HepG2 (cell line): ENCODE data around the gene DNPH1. TPM values are rescaled to one million over a fixed set of nuclear protein-coding genes. Genes with fewer than 3 reads are reported as not detected.

Experiments used
- ATAC-seq: fragments of 200-7000 bp; cut with Tn5 transposase; 3 replicates; pipeline ENCODE4 v1.9.1; 2020; ENCODE audit warnings: mild to moderate bottlenecking, moderate library complexity
- BruUV-seq: library from RNA; stranded (reverse); fragments of 400-500 nt; replicated peaks from 2 replicates; lab custom pipeline; 2021; lab: Mats Ljungman, UMichigan
- CTCF ChIA-PET: fragments of 300-600 bp; formaldehyde crosslinking; extraction: SDS; loops from one replicate; lab custom pipeline; 2021; ENCODE audit warnings: low total read pairs, inconsistent platforms, low intra/inter-chr PET ratio; lab: Yijun Ruan, JAX
- POLR2A ChIA-PET: fragments of 350-600 bp; sonication (Branson Sonifier 250); formaldehyde crosslinking; loops from one replicate; lab custom pipeline; 2020; ENCODE audit warnings: antibody characterized with exemption, inconsistent platforms; lab: Yijun Ruan, JAX
- DNase-seq: peaks from one replicate; pipeline ENCODE4 v3.0.0-alpha.2; 2015; ENCODE audit warnings: low spot score
- FAIRE-seq: peaks from 3 replicates; lab custom pipeline; 2011; peaks lifted over from hg19 to GRCh38; lab: Jason Lieb, UNC
- H2AFZ ChIP-seq: one replicate; pipeline ENCODE4 v1.6.1; 2011; ENCODE audit warnings: low read length, inconsistent platforms
- H3K27ac ChIP-seq: fragments of 300-600 bp; 3 replicates; pipeline ENCODE4 v1.8.0; 2011; ENCODE audit warnings: mixed run types, mild to moderate bottlenecking, mixed read lengths, low read length, inconsistent platforms; ENCODE audit not compliant: insufficient read depth; ENCODE audit errors: extremely low read length
- H3K27me3 ChIP-seq, 2 experiments: fragments of 200-600 bp in 1 of 2; 2 replicates in 1 of 2; 3 replicates in 1 of 2; pipeline versions ENCODE4 v1.6.0 to v1.8.0; 2011; ENCODE audit warnings: low read length in 2 of 2, mild to moderate bottlenecking in 2 of 2, moderate library complexity in 2 of 2, inconsistent platforms in 1 of 2; ENCODE audit not compliant: insufficient read depth in 2 of 2, control insufficient read depth in 1 of 2
- H3K36me3 ChIP-seq, 2 experiments: fragments of 200-600 bp in 1 of 2; replicated peaks in 1 of 2; 2 replicates in 1 of 2; 3 replicates in 1 of 2; pipeline versions ENCODE4 v1.5.1 to v1.8.0; 2011; ENCODE audit warnings: low read length in 2 of 2, inconsistent platforms in 1 of 2; ENCODE audit not compliant: insufficient read depth in 2 of 2, control insufficient read depth in 1 of 2
- H3K4me1 ChIP-seq: 2 replicates; pipeline ENCODE4 v1.5.1; 2012; ENCODE audit warnings: low read length, inconsistent platforms; ENCODE audit not compliant: insufficient read depth
- H3K4me2 ChIP-seq: 2 replicates; pipeline ENCODE4 v1.6.0; 2011; ENCODE audit warnings: low read depth, low read length, inconsistent platforms
- H3K4me3 ChIP-seq, 3 experiments: fragments of 200-600 bp in 1 of 3; sonication (generic), shearing (Covaris generic) in 1 of 3; replicated peaks in 1 of 3; 2 replicates each; pipeline ENCODE4 v1.5.1; 2011 to 2016; ENCODE audit warnings: low read length in 3 of 3, inconsistent platforms in 2 of 3, low read depth in 2 of 3, mild to moderate bottlenecking in 2 of 3, control low read depth in 1 of 3, mixed read lengths in 1 of 3; ENCODE audit not compliant: insufficient read depth in 1 of 3
- H3K79me2 ChIP-seq: one replicate; pipeline ENCODE4 v1.6.1; 2011; ENCODE audit warnings: low read length, inconsistent platforms; ENCODE audit not compliant: insufficient read depth
- H3K9ac ChIP-seq: 2 replicates; pipeline ENCODE4 v1.6.0; 2011; ENCODE audit warnings: mild to moderate bottlenecking, low read depth, low read length, inconsistent platforms; ENCODE audit not compliant: insufficient read depth
- H3K9me3 ChIP-seq: 2 replicates; pipeline ENCODE4 v1.5.1; 2012; ENCODE audit warnings: mild to moderate bottlenecking, low read length
- H4K20me1 ChIP-seq: 2 replicates; pipeline ENCODE4 v1.6.0; 2011; ENCODE audit warnings: inconsistent platforms, mild to moderate bottlenecking, low read length, moderate library complexity; ENCODE audit not compliant: insufficient read depth
- GTF2F1 ChIP-seq: fragments of 150-350 bp; IDR thresholded peaks from 2 replicates; pipeline ENCODE4 v1.6.1; 2014; ENCODE audit warnings: low read length
- RXRA ChIP-seq: sonication (generic); formaldehyde crosslinking; IDR thresholded peaks from 2 replicates; pipeline ENCODE4 v1.5.1; 2020; ENCODE audit warnings: missing genetic modification reagents
- WGBS: methylation state at CpG from one replicate; pipeline ENCODE4 v1.1.6; 2017; ENCODE audit warnings: low lambda C conversion rate; 5-methylcytosine and 5-hydroxymethylcytosine counted together
- in situ Hi-C: cut with HindIII; loops from 2 replicates; pipeline ENCODE4 v1.10.0; 2017; ENCODE audit warnings: low pct_unique_long_range_greater_than_20kb; ENCODE audit not compliant: extremely low pct_ligation_motif_present
- intact Hi-C: fragments of 100-400 bp; cut with micrococcal nuclease; formaldehyde crosslinking; loops from one replicate; pipeline ENCODE4 v1.10.0; 2022; ENCODE audit not compliant: unreplicated experiment
- polyA plus RNA-seq, 8 experiments: library from polyadenylated mRNA; depleted of rRNA in 3 of 8; stranded (reverse) in 7 of 8; unstranded in 1 of 8; fragments of >200 nt; fragmentation: Illumina TruSeq in 4 of 8; extraction: Trizol in 4 of 8; gene quantifications; 2 replicates each; pipeline versions ENCODE4 v1.2.1 to v1.2.3, GENCODE V29; 2011 to 2016; ENCODE audit warnings: low read depth in 4 of 8, missing spikeins in 1 of 8, mixed read lengths in 1 of 8; ENCODE audit not compliant: insufficient read depth in 1 of 8
- total RNA-seq, 5 experiments: library from RNA; depleted of rRNA; stranded (reverse); fragments of >200 nt; fragmentation: Illumina TruSeq; extraction: Trizol; gene quantifications; 2 replicates each; pipeline ENCODE4 v1.2.3, GENCODE V29; 2016; ENCODE audit warnings: low read depth in 1 of 5
- TF ChIP-seq, protein P1 (sequence below): sonication (generic); formaldehyde crosslinking; IDR thresholded peaks from 2 replicates; pipeline ENCODE4 v1.4.0; 2020; ENCODE audit warnings: missing genetic modification reagents
- TF ChIP-seq, protein P2 (sequence below): IDR thresholded peaks from 2 replicates; pipeline ENCODE4 v1.6.1; 2012; ENCODE audit warnings: low read depth, low read length, improper control_type of control experiment

DNPH1 gene
- total and polyA plus RNA-seq, 2 of the 13 experiments (the other 11 are each of a cell fraction or from before 2014, with no cell fraction given) = 56.5 to 75.1 TPM

DNA sequence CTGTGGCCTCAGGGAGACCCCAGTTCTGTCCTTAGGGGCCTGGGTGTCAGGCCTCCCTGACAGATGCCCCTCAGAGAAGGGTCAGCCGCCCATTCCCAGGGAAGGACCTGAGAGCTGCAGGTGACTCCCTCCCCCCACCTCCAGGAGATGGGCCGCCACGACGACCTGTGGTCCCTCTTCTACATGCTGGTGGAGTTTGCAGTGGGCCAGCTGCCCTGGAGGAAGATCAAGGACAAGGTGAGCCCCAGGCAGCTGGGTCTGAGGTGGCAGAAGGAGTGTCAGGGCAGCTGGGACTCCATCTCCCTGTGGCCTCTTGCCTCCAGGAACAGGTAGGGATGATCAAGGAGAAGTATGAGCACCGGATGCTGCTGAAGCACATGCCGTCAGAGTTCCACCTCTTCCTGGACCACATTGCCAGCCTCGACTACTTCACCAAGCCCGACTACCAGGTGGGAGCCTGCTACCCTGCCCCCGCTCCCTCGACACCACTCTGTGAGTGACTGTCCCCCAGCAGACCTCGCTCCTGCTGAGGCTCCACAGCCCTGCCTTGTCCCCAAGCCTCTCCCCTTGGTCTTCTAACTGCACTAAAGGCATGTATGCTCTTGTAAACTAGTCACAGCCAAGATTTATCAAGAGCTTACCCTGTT lies 26.2 kb upstream of the DNPH1 start:
- in situ Hi-C loops (no loop called here), intact Hi-C loops (no loop called here)
- peak overlapping the region in 1 of 3 experiments; percentile 3; a peak in 1 of 6 replicates for H3K4me3 ChIP-seq
- H4K20me1 ChIP-seq = no peaks in the 10 kb centered on the region
- no peak overlapping the region for H3K4me2 ChIP-seq
- no peaks in the 10 kb centered on the region for H3K79me2 ChIP-seq
- BruUV-seq = no TSS peak
- H3K4me1 ChIP-seq = peaks cover 43% of the 10 kb centered on the region
- H2AFZ ChIP-seq = no peak overlapping the region
- no peak overlapping the region for H3K27ac ChIP-seq
- H3K36me3 ChIP-seq = no peaks in the 10 kb centered on the region
- POLR2A ChIA-PET = no interaction called here
- H3K27me3 ChIP-seq = peaks cover 23 to 73% of the 10 kb centered on the region in 2 experiments
- H3K9me3 ChIP-seq = no peaks in the 10 kb centered on the region
- 38% methylated on average over 6 of the region's 11 CpGs for WGBS
- no peak overlapping the region for H3K9ac ChIP-seq
- ATAC-seq (no peak), FAIRE-seq (no peak), DNase-seq (no peak)
- CTCF ChIA-PET = no interaction called here
- TF ChIP-seq, protein P1, sequence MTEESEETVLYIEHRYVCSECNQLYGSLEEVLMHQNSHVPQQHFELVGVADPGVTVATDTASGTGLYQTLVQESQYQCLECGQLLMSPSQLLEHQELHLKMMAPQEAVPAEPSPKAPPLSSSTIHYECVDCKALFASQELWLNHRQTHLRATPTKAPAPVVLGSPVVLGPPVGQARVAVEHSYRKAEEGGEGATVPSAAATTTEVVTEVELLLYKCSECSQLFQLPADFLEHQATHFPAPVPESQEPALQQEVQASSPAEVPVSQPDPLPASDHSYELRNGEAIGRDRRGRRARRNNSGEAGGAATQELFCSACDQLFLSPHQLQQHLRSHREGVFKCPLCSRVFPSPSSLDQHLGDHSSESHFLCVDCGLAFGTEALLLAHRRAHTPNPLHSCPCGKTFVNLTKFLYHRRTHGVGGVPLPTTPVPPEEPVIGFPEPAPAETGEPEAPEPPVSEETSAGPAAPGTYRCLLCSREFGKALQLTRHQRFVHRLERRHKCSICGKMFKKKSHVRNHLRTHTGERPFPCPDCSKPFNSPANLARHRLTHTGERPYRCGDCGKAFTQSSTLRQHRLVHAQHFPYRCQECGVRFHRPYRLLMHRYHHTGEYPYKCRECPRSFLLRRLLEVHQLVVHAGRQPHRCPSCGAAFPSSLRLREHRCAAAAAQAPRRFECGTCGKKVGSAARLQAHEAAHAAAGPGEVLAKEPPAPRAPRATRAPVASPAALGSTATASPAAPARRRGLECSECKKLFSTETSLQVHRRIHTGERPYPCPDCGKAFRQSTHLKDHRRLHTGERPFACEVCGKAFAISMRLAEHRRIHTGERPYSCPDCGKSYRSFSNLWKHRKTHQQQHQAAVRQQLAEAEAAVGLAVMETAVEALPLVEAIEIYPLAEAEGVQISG = 0 out of 2 replicates have a peak, but pooled peaks have one; percentile 14
- TF ChIP-seq GTF2F1 = no peak
- TF ChIP-seq, protein P2, sequence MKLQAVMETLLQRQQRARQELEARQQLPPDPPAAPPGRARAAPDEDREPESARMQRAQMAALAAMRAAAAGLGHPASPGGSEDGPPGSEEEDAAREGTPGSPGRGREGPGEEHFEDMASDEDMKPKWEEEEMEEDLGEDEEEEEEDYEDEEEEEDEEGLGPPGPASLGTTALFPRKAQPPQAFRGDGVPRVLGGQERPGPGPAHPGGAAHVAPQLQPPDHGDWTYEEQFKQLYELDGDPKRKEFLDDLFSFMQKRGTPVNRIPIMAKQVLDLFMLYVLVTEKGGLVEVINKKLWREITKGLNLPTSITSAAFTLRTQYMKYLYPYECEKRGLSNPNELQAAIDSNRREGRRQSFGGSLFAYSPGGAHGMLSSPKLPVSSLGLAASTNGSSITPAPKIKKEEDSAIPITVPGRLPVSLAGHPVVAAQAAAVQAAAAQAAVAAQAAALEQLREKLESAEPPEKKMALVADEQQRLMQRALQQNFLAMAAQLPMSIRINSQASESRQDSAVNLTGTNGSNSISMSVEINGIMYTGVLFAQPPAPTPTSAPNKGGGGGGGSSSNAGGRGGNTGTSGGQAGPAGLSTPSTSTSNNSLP = no peak
- TF ChIP-seq RXRA = peak; percentile 30; the same call in 1 of the 2 replicates
